Mononuclear cell (primary cell): ENCODE data around the gene SYAP1. TPM values are rescaled to one million over a fixed set of nuclear protein-coding genes. Genes with fewer than 3 reads are reported as not detected.

Experiments
- total RNA-seq: library from RNA; depleted of rRNA; stranded (reverse); fragments of >200 nt; gene quantifications from one replicate; pipeline ENCODE4 v1.2.3, GENCODE V29; 2012

SYAP1 gene
- total RNA-seq, 1 donor, result 43.0 TPM

Other genes with a start within 250 kb of the SYAP1 start
- gene S100G, start 69.5 kb upstream of the SYAP1 start, total RNA-seq, result not detected
- 2.9 TPM for gene CTPS2, start 6.9 kb upstream of the SYAP1 start, total RNA-seq
- gene TXLNG, start 66.9 kb downstream of the SYAP1 start, total RNA-seq, result 17.9 TPM
- gene RBBP7, start 150.8 kb downstream of the SYAP1 start, total RNA-seq, result 158 TPM
- gene REPS2, start 227.0 kb downstream of the SYAP1 start, total RNA-seq, result 1.8 TPM